BLaER1 (cell line): ENCODE measurements around the gene KIF16B.

ENCODE experiments used
- H3K27ac ChIP-seq: shearing (Covaris generic); formaldehyde crosslinking; 2 replicates; pipeline ENCODE4 v1.8.1; 2022
- H3K27me3 ChIP-seq: shearing (Covaris generic); formaldehyde crosslinking; 2 replicates; pipeline ENCODE4 v1.8.1; 2022
- H3K36me3 ChIP-seq: shearing (Covaris generic); formaldehyde crosslinking; 2 replicates; pipeline ENCODE4 v1.8.1; 2022
- H3K4me1 ChIP-seq: shearing (Covaris generic); formaldehyde crosslinking; 2 replicates; pipeline ENCODE4 v1.8.1; 2022
- H3K4me2 ChIP-seq: shearing (Covaris generic); formaldehyde crosslinking; 2 replicates; pipeline ENCODE4 v1.8.1; 2022
- H3K4me3 ChIP-seq: shearing (Covaris generic); formaldehyde crosslinking; 2 replicates; pipeline ENCODE4 v1.8.1; 2022
- H3K9ac ChIP-seq: shearing (Covaris generic); formaldehyde crosslinking; 2 replicates; pipeline ENCODE4 v1.8.1; 2022
- H3K9me3 ChIP-seq: shearing (Covaris generic); formaldehyde crosslinking; 2 replicates; pipeline ENCODE4 v1.8.1; 2022
- H4K20me1 ChIP-seq: shearing (Covaris generic); formaldehyde crosslinking; 2 replicates; pipeline ENCODE4 v1.8.1; 2022
- Cebpa-rat ChIP-seq: shearing (Covaris generic); IDR thresholded peaks from 2 replicates; pipeline ENCODE4 v1.8.1; 2022

KIF16B gene

GRCh38 chr20:16595376-16595775, 22.1 kb upstream of the KIF16B start:
- H3K4me2 ChIP-seq, result no peak overlapping the region
- H3K27me3 ChIP-seq, result no peaks in the 10 kb centered on the region
- no peaks in the 10 kb centered on the region for H3K9me3 ChIP-seq
- H3K9ac ChIP-seq, result no peak overlapping the region
- H4K20me1 ChIP-seq, result no peaks in the 10 kb centered on the region
- no peak for TF ChIP-seq Cebpa-rat
- H3K4me3 ChIP-seq, result no peak overlapping the region
- H3K4me1 ChIP-seq, result peaks cover 4% of the 10 kb centered on the region
- H3K27ac ChIP-seq, result no peak overlapping the region
- H3K36me3 ChIP-seq, result no peaks in the 10 kb centered on the region

- no peaks in the 10 kb centered on the region for H4K20me1 ChIP-seq
- H3K4me1 ChIP-seq, result peaks cover 13% of the 10 kb centered on the region
- H3K4me3 ChIP-seq, result no peak overlapping the region
- no peak for TF ChIP-seq Cebpa-rat
- H3K4me2 ChIP-seq, result peak overlapping the region; percentile 33; the same call in 1 of the 2 replicates
- no peak overlapping the region for H3K27ac ChIP-seq
- no peaks in the 10 kb centered on the region for H3K27me3 ChIP-seq
- no peak overlapping the region for H3K9ac ChIP-seq
- no peaks in the 10 kb centered on the region for H3K9me3 ChIP-seq
- H3K36me3 ChIP-seq, result no peaks in the 10 kb centered on the region
Observed at GRCh38 chr20:16590041-16590633, 16.9 kb upstream of the KIF16B start.

- Histone ChIP-seq H3K4me1 (peaks cover 13% of the 10 kb centered on the region), H3K4me2 (peak overlapping the region; percentile 33; the same call in 1 of the 2 replicates), H3K36me3 (no peaks in the 10 kb centered on the region), H3K9ac (no peak overlapping the region), H3K27ac (no peak overlapping the region), H3K27me3 (no peaks in the 10 kb centered on the region), H3K9me3 (no peaks in the 10 kb centered on the region), H4K20me1 (no peaks in the 10 kb centered on the region), H3K4me3 (no peak overlapping the region)
- TF ChIP-seq Cebpa-rat, result no peak
Observed at GRCh38 chr20:16589623-16590022, 16.4 kb upstream of the KIF16B start.

GRCh38 chr20:16588241-16588640, 15.0 kb upstream of the KIF16B start:
- Histone ChIP-seq H3K4me2 (no peak overlapping the region), H3K4me1 (peaks cover 13% of the 10 kb centered on the region), H3K9ac (no peak overlapping the region), H3K27me3 (no peaks in the 10 kb centered on the region), H3K27ac (no peak overlapping the region), H4K20me1 (no peaks in the 10 kb centered on the region), H3K9me3 (no peaks in the 10 kb centered on the region), H3K36me3 (no peaks in the 10 kb centered on the region), H3K4me3 (no peak overlapping the region)
- no peak for TF ChIP-seq Cebpa-rat

GRCh38 chr20:16587066-16587465, 13.8 kb upstream of the KIF16B start:
- H3K9ac ChIP-seq, result no peak overlapping the region
- H3K27me3 ChIP-seq, result no peaks in the 10 kb centered on the region

GRCh38 chr20:16583474-16583873, 10.2 kb upstream of the KIF16B start:
- Histone ChIP-seq H3K36me3 (no peaks in the 10 kb centered on the region), H3K4me3 (no peak overlapping the region)
- TF ChIP-seq Cebpa-rat, result no peak

More at GRCh38 chr20:16587066-16587465, 13.8 kb upstream of the KIF16B start:
- no peak overlapping the region for H3K4me3 ChIP-seq
- H3K4me2 ChIP-seq, result no peak overlapping the region
- H4K20me1 ChIP-seq, result no peaks in the 10 kb centered on the region
- no peak overlapping the region for H3K27ac ChIP-seq
- no peaks in the 10 kb centered on the region for H3K36me3 ChIP-seq
- TF ChIP-seq Cebpa-rat, result no peak
- no peaks in the 10 kb centered on the region for H3K9me3 ChIP-seq
- peaks cover 13% of the 10 kb centered on the region for H3K4me1 ChIP-seq

GRCh38 chr20:16581241-16581640, 8.0 kb upstream of the KIF16B start:
- no peak overlapping the region for H3K4me3 ChIP-seq
- no peaks in the 10 kb centered on the region for H3K27me3 ChIP-seq
- no peaks in the 10 kb centered on the region for H3K9me3 ChIP-seq
- no peak for TF ChIP-seq Cebpa-rat
- H3K27ac ChIP-seq, result no peak overlapping the region
- H3K9ac ChIP-seq, result no peak overlapping the region
- H4K20me1 ChIP-seq, result no peaks in the 10 kb centered on the region
- H3K36me3 ChIP-seq, result no peaks in the 10 kb centered on the region
- no peaks in the 10 kb centered on the region for H3K4me1 ChIP-seq
- no peak overlapping the region for H3K4me2 ChIP-seq

More at GRCh38 chr20:16583474-16583873, 10.2 kb upstream of the KIF16B start:
- H3K9me3 ChIP-seq, result no peaks in the 10 kb centered on the region
- no peak overlapping the region for H3K9ac ChIP-seq
- H3K27ac ChIP-seq, result no peak overlapping the region
- no peaks in the 10 kb centered on the region for H3K4me1 ChIP-seq
- H4K20me1 ChIP-seq, result no peaks in the 10 kb centered on the region
- H3K27me3 ChIP-seq, result no peaks in the 10 kb centered on the region
- H3K4me2 ChIP-seq, result no peak overlapping the region

- Histone ChIP-seq H3K4me2 (no peak overlapping the region), H3K9ac (no peak overlapping the region), H3K4me3 (no peak overlapping the region), H3K4me1 (peaks cover 6% of the 10 kb centered on the region), H3K36me3 (no peaks in the 10 kb centered on the region), H3K27ac (no peak overlapping the region), H3K27me3 (no peaks in the 10 kb centered on the region), H4K20me1 (no peaks in the 10 kb centered on the region), H3K9me3 (no peaks in the 10 kb centered on the region)
- TF ChIP-seq Cebpa-rat, result no peak
Observed at GRCh38 chr20:16580620-16581019, 7.4 kb upstream of the KIF16B start.

GRCh38 chr20:16580147-16580546, 6.9 kb upstream of the KIF16B start:
- H3K4me2 ChIP-seq, result no peak overlapping the region
- H3K9me3 ChIP-seq, result no peaks in the 10 kb centered on the region
- H3K27ac ChIP-seq, result no peak overlapping the region
- H3K4me3 ChIP-seq, result no peak overlapping the region
- no peaks in the 10 kb centered on the region for H3K27me3 ChIP-seq
- no peaks in the 10 kb centered on the region for H4K20me1 ChIP-seq
- no peak overlapping the region for H3K9ac ChIP-seq
- TF ChIP-seq Cebpa-rat, result no peak
- H3K36me3 ChIP-seq, result no peaks in the 10 kb centered on the region
- peaks cover 10% of the 10 kb centered on the region for H3K4me1 ChIP-seq

- Histone ChIP-seq H3K4me3 (no peak overlapping the region), H3K9ac (0 out of 2 replicates have a peak overlapping the region, but pooled peaks have one; percentile 75), H3K4me1 (peaks cover 38% of the 10 kb centered on the region), H3K36me3 (no peaks in the 10 kb centered on the region), H3K27ac (no peak overlapping the region), H4K20me1 (no peaks in the 10 kb centered on the region), H3K9me3 (no peaks in the 10 kb centered on the region), H3K27me3 (no peaks in the 10 kb centered on the region), H3K4me2 (peak overlapping the region; percentile 96)
- TF ChIP-seq Cebpa-rat, result no peak
Observed at GRCh38 chr20:16576219-16576618, 3.0 kb upstream of the KIF16B start.
